Renal pelvis (tissue), 4 donors: Measurements from ENCODE around the gene CDRT4. TPM values are rescaled to one million over a fixed set of nuclear protein-coding genes. Genes with fewer than 3 reads are reported as not detected.
"Not testable (repeated sequence)": the region's sequence is repeated elsewhere in the genome, so short reads cannot be mapped to it uniquely, and the experiment has no call there.

ENCODE experiments used
- DNase-seq: peaks from one replicate; pipeline ENCODE4 v3.0.0-alpha.2; 2013
- polyA plus RNA-seq, 3 donors: library from polyadenylated mRNA; unstranded; fragments of 120-200 nt; gene quantifications; one replicate each; pipeline ENCODE4 v1.2.1, GENCODE V29; 2013; ENCODE audit not compliant: insufficient read length in 3 of 3

The CDRT4 gene
- polyA plus RNA-seq, 3 donors = 3.4 to 15.2 (median 7.8) TPM

GRCh38 chr17:15462976-15463772 is 4.2 kb downstream of the CDRT4 start:
- peak; percentile 62 for DNase-seq

GRCh38 chr17:15457723-15458094 is 9.7 kb downstream of the CDRT4 start:
- no peak for DNase-seq

- DNase-seq = no peak
Observed at GRCh38 chr17:15456972-15457722, 10.3 kb downstream of the CDRT4 start.

- no peak for DNase-seq
Observed at GRCh38 chr17:15456496-15456895, 10.9 kb downstream of the CDRT4 start.

- no peak for DNase-seq
Observed at GRCh38 chr17:15454346-15454745, 13.1 kb downstream of the CDRT4 start.

GRCh38 chr17:15453782-15454181 is 13.6 kb downstream of the CDRT4 start:
- no peak for DNase-seq

- no peak for DNase-seq
Observed at GRCh38 chr17:15453246-15453645, 14.2 kb downstream of the CDRT4 start.

DNA sequence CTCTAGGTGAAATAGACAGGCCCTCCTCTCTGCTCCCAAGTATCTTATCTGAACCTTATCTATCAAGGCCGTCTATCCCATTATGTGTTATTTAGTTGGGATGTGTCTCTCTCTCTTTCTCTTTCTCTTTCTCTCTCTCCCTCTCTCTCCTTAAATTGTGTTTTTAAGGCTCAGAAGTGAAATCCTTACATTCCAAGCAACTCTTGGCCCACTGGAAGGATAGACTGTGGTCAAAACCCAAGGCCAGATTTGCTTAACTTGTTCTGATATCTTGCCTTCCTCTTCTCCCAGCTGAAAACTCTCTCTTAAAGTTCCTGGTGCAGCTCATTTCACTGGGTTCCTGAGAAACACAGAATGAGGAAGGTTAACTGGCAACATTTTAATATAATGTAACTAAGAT is 14.7 kb downstream of the CDRT4 start:
- DNase-seq = no peak

DNA sequence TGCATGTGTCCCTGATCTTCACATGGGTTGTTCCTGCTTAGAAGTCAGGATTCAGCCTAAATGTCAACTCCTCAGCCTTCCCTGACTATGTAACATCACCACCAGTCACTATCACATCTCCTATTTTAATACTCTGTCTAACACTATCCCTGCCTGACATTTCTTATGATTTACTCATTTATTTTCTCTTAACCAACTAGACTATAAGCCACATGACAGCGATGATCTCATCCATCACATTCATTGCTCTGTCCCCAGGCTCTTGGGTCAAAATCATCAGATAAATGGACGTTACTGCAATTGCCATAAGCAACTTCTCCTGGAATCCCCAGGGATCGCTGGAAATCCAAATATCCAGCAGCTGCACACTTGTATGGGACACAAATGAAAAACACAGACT is 15.7 kb downstream of the CDRT4 start:
- no peak for DNase-seq

DNA sequence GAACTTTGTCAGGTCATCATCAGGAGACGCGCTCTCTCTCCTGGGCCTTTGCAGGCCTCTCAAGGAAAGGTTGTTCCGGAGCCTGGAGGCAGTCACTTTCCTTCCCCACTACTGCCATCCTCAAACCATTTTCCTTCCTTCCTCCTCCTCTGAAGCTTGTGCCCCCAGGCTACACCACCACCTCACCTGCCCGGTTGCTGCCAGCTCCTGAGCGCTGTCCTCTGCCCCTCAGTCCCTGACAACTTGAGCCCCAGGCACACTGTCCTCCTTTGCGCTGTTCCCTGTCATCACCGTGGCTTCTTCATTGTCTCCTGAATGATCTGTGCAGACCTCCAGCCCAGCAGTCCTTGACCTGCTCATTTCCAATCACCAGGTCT is 18.9 kb downstream of the CDRT4 start:
- no peak for DNase-seq

DNA sequence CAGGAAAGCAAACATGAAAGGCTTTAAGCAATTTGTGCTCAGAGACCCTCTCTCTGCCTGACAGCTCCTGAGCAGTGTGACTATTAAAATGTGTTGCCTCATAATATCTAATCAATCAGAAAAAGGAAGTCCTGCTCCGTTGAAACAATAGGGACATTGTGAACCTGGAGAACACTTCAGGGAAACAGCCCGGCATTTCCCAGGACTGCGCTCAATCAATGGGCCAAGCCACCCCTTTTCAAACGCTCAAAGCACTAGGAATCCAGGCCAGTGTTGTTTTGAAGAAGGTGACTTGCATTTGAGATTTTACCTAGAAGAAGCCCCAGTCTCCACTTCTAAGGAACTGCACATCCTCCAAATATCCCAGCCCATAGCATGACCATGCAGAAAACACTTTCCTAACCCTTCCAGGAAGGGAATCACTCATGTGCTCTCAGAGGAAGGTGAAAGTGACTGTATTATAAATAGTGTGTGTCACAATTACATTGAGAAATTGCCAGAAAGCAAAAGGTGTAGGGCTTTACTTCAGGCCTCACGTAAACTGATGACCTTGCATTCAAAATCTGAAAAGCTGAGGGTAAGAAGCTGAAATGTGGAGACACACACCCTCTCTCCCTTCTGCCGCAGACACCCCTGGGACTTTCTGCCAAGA is 19.4 kb downstream of the CDRT4 start:
- no peak for DNase-seq

- no peak for DNase-seq
Observed at GRCh38 chr17:15446036-15446435, 21.4 kb downstream of the CDRT4 start.

GRCh38 chr17:15444805-15445204 is 22.6 kb downstream of the CDRT4 start:
- no peak for DNase-seq

- DNase-seq = no peak
Observed at GRCh38 chr17:15442311-15443180, 24.9 kb downstream of the CDRT4 start.

DNA sequence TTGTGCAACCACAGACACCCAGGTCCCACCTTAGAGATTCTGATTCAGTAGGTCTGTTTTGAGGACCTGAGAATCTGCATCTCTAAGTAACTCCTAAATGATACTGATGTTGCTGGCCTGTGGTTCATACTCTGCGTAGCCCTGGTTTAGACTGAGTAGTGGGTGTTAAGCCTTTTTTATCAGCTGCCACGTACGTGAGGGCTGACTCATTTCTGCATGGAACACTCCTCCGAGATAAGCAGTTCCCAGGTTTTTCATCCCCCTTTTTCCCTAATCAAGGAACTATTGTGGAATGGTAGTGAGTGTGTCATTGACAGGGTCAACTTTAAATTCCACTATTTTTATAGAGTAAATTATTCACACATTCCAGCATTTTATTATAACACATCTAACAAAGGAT is 26.1 kb downstream of the CDRT4 start:
- DNase-seq = no peak

- DNase-seq = no peak
Observed at GRCh38 chr17:15440347-15440746, 27.1 kb downstream of the CDRT4 start.

GRCh38 chr17:15439205-15439985 is 28.0 kb downstream of the CDRT4 start:
- DNase-seq = not testable (repeated sequence)

DNA sequence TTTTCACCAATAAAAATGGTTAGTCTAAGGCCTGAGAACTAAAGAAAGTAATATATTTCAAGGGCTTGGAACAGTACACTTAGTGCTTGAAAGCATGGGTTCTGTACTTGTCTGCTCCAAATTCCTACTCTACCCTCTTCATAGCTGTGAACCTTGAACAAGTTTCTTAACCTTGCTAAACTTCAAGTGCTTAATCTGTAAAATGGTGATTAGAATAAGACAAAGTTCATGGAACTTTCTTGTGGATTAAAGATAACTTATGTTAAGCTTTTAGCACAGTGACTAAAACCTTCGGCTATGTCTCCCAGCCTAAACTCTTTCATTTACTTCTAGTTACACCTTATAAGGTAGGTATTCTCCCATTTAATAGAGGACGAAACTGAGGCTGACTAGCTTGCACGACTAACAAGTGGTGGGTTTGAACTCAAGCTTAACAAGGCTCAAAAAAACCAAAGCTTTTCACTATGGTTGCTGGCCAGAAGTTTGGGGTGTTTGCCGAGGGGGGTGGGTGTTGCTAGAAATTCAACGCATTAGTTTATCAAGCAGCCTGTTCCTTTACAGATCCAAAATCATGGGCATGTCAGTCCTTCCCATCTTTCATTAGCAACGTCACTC is 28.8 kb downstream of the CDRT4 start:
- DNase-seq = no peak

DNA sequence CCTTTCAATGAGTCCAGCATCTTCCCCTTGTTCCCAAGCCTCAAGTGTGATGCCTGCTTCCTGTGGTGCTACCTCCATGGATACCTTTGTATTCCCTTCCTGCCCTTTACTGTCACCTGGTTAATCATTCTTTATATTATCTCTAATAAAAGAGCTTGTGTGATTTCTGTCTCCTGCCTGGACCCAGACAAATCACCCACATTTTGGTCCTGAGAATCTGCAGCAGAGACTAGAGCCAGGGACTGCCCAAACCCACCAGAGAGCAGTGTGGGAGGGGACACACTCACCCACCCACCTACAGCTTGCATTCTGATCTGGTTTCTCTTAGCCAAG is 30.2 kb downstream of the CDRT4 start:
- DNase-seq = no peak

DNA sequence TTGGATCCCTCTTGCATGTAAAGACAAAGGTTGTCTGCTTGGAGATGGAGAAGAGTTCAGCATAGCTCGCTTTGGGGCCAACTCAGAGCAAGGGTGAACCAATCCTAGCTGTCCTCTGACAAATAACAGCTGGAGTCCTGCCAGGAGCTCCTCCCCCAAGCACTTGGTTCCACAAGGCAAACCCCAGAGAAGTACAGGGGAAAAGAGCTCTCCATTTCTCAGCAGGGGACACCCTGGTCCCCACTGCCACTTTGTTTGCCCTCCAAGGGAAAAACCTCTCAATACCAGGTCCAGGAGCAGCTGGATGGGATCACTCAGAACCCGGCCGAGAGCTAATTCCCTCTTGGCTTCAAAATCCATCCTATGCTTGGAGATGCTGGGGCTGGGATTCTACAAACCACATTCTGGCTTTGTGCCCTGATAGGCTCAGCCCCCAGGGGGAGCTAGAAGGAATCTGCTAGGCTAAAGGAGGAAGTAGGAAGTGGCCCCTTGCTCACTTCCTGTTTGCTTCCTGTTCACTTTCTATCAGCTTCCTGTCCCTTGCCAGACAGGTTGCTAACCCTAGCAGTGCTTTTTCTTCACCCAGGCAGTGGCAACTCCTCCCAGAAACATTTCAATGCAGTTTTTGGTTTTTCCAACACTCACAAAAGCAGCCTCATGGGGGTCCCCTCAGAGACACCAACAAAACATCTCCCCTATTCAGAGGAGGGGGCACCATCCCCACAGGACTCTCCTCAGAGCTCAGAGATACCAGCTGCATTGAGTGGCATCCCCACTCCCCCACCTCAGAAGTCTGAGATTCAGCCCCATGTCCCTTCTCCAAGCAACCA is 30.7 kb downstream of the CDRT4 start:
- no peak for DNase-seq
